ENCODE data around the gene RPS16.

GRCh38 chr19:39403331-39404312 lies 32.1 kb downstream of the RPS16 start:
- TF ChIP-seq, protein P1, sequence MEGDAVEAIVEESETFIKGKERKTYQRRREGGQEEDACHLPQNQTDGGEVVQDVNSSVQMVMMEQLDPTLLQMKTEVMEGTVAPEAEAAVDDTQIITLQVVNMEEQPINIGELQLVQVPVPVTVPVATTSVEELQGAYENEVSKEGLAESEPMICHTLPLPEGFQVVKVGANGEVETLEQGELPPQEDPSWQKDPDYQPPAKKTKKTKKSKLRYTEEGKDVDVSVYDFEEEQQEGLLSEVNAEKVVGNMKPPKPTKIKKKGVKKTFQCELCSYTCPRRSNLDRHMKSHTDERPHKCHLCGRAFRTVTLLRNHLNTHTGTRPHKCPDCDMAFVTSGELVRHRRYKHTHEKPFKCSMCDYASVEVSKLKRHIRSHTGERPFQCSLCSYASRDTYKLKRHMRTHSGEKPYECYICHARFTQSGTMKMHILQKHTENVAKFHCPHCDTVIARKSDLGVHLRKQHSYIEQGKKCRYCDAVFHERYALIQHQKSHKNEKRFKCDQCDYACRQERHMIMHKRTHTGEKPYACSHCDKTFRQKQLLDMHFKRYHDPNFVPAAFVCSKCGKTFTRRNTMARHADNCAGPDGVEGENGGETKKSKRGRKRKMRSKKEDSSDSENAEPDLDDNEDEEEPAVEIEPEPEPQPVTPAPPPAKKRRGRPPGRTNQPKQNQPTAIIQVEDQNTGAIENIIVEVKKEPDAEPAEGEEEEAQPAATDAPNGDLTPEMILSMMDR (IDR thresholded peaks at IDR 0.05): no peak
- TF ChIP-seq POLR2AphosphoS5 (IDR thresholded peaks at IDR 0.05; ENCODE audit: insufficient read depth in 1 of 2, low read depth in 1 of 2): peak; percentile 98
- TF ChIP-seq POLR2A (IDR thresholded peaks at IDR 0.05): peak in 1 of 2 donors; percentile 86

Data from vagina (tissue), 2 donors.